Measurements from ENCODE around the gene ISOC1.

DNA sequence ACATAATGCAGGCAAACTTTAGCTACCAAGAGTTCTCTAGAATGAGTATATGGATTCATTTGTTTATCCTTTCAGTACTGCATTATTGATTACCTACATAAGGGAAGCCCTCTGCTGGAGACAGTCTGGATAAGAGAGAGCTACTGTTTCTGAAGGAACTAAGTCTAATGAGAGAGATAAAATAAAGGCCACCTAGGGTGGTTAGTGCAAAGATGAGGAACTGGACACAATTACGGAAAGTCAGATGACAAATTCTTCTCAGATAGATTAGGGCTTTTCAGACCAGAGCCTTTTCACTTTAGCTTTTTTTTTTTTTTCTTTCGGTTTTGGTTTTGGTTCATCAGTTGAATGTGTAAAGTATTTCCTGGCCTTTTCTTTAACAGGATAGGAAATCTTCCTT is 31.3 kb downstream of the ISOC1 start:
- TF ChIP-seq, protein P1, sequence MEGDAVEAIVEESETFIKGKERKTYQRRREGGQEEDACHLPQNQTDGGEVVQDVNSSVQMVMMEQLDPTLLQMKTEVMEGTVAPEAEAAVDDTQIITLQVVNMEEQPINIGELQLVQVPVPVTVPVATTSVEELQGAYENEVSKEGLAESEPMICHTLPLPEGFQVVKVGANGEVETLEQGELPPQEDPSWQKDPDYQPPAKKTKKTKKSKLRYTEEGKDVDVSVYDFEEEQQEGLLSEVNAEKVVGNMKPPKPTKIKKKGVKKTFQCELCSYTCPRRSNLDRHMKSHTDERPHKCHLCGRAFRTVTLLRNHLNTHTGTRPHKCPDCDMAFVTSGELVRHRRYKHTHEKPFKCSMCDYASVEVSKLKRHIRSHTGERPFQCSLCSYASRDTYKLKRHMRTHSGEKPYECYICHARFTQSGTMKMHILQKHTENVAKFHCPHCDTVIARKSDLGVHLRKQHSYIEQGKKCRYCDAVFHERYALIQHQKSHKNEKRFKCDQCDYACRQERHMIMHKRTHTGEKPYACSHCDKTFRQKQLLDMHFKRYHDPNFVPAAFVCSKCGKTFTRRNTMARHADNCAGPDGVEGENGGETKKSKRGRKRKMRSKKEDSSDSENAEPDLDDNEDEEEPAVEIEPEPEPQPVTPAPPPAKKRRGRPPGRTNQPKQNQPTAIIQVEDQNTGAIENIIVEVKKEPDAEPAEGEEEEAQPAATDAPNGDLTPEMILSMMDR (IDR thresholded peaks at IDR 0.05): no peak
- no peak for TF ChIP-seq POLR2A (IDR thresholded peaks at IDR 0.05)
